Liver (tissue), 9 donors: ENCODE results near the gene SBK3. TPM values are rescaled to one million over a fixed set of nuclear protein-coding genes. Genes with fewer than 3 reads are reported as not detected.
"Not testable (repeated sequence)": the region's sequence is repeated elsewhere in the genome, so short reads cannot be mapped to it uniquely, and the experiment has no call there.

ENCODE experiments used
- DNase-seq: peaks from one replicate; pipeline ENCODE4 v3.0.0-alpha.2; 2017; ENCODE audit warnings: low spot score
- H3K27ac ChIP-seq, 2 donors: one replicate each; pipeline ENCODE4 v1.7.0; 2013; ENCODE audit warnings: inconsistent platforms in 2 of 2, low read length in 2 of 2, control low read depth in 1 of 2, low read depth in 1 of 2, mild to moderate bottlenecking in 1 of 2
- H3K27me3 ChIP-seq, 4 donors: one replicate each; pipeline versions ENCODE4 v1.6.1 to v1.7.0; 2013; ENCODE audit warnings: low read length in 3 of 4, inconsistent platforms in 1 of 4, mild to moderate bottlenecking in 1 of 4, moderate library complexity in 1 of 4; ENCODE audit not compliant: control insufficient read depth in 4 of 4, insufficient read depth in 4 of 4
- H3K36me3 ChIP-seq, 4 donors: one replicate each; pipeline versions ENCODE4 v1.6.1 to v1.7.0; 2013; ENCODE audit warnings: low read length in 3 of 4, mild to moderate bottlenecking in 3 of 4, low read depth in 1 of 4, moderate library complexity in 1 of 4; ENCODE audit not compliant: control insufficient read depth in 4 of 4, insufficient read depth in 3 of 4
- H3K4me1 ChIP-seq, 4 donors: one replicate each; pipeline versions ENCODE4 v1.6.1 to v1.7.0; 2013; ENCODE audit warnings: low read length in 3 of 4, mild to moderate bottlenecking in 3 of 4, moderate library complexity in 1 of 4; ENCODE audit not compliant: control insufficient read depth in 4 of 4, insufficient read depth in 4 of 4
- H3K4me3 ChIP-seq, 3 donors: one replicate each; pipeline versions ENCODE4 v1.6.1 to v1.7.0; 2013; ENCODE audit warnings: low read length in 3 of 3, control low read depth in 1 of 3, low read depth in 1 of 3, mild to moderate bottlenecking in 1 of 3
- H3K9ac ChIP-seq, 2 donors: one replicate each; pipeline ENCODE4 v1.7.0; 2013; ENCODE audit warnings: low read length in 2 of 2, mild to moderate bottlenecking in 2 of 2, moderate library complexity in 2 of 2, control low read depth in 1 of 2, low read depth in 1 of 2
- H3K9me3 ChIP-seq, 4 donors: one replicate each; pipeline versions ENCODE4 v1.6.1 to v1.7.0; 2013; ENCODE audit warnings: low read length in 3 of 4; ENCODE audit not compliant: control insufficient read depth in 4 of 4
- EGR1 ChIP-seq, 2 donors: IDR thresholded peaks; 2 replicates each; pipeline ENCODE4 v1.6.1; 2016 to 2018; ENCODE audit warnings: antibody characterized with exemption in 2 of 2, low read depth in 2 of 2
- FOXA1 ChIP-seq: IDR thresholded peaks from 2 replicates; pipeline ENCODE4 v1.6.1; 2016; ENCODE audit warnings: antibody characterized with exemption
- FOXA2 ChIP-seq: IDR thresholded peaks from 2 replicates; pipeline ENCODE4 v1.6.1; 2016; ENCODE audit warnings: antibody characterized with exemption
- GABPA ChIP-seq, 2 donors: IDR thresholded peaks in 1 of 2; conservative IDR thresholded peaks in 1 of 2; 2 replicates each; pipeline ENCODE4 v1.6.1; 2016; ENCODE audit warnings: antibody characterized with exemption in 2 of 2, mild to moderate bottlenecking in 1 of 2, moderate library complexity in 1 of 2
- HNF4A ChIP-seq, 2 donors: conservative IDR thresholded peaks; 2 replicates each; pipeline ENCODE4 v1.6.1; 2016; ENCODE audit warnings: antibody characterized with exemption in 2 of 2, mild to moderate bottlenecking in 2 of 2
- HNF4G ChIP-seq: IDR thresholded peaks from 2 replicates; pipeline ENCODE4 v1.6.1; 2016; ENCODE audit warnings: antibody characterized with exemption
- NR2F2 ChIP-seq: IDR thresholded peaks from 2 replicates; pipeline ENCODE4 v1.6.1; 2016; ENCODE audit warnings: antibody characterized with exemption
- RAD21 ChIP-seq, 2 donors: IDR thresholded peaks; 2 replicates each; pipeline ENCODE4 v1.6.1; 2016; ENCODE audit warnings: antibody characterized with exemption in 2 of 2, mild to moderate bottlenecking in 2 of 2
- RXRA ChIP-seq, 2 donors: IDR thresholded peaks; 2 replicates each; pipeline ENCODE4 v1.6.1; 2017 to 2018; ENCODE audit warnings: antibody characterized with exemption in 2 of 2, mild to moderate bottlenecking in 1 of 2
- SP1 ChIP-seq: IDR thresholded peaks from 2 replicates; pipeline ENCODE4 v1.6.1; 2018; ENCODE audit warnings: antibody characterized with exemption, mild to moderate bottlenecking
- TAF1 ChIP-seq: conservative IDR thresholded peaks from 2 replicates; pipeline ENCODE4 v1.6.1; 2016; ENCODE audit warnings: antibody characterized with exemption, mild to moderate bottlenecking
- YY1 ChIP-seq: IDR thresholded peaks from 2 replicates; pipeline ENCODE4 v1.6.1; 2016; ENCODE audit warnings: antibody characterized with exemption, mild to moderate bottlenecking
- WGBS: extraction: QIAGEN DNeasy Blood & Tissue Kit; methylation state at CpG from one replicate; pipeline ENCODE4 v1.1.7; 2013; 5-methylcytosine and 5-hydroxymethylcytosine counted together
- polyA plus RNA-seq, 2 donors: library from polyadenylated mRNA; stranded (reverse) in 1 of 2; unstranded in 1 of 2; fragments of 200-250 nt in 1 of 2; fragments of >200 nt in 1 of 2; fragmentation: Nextera tagmentation in 1 of 2; extraction: Ambion mirVana in 1 of 2; gene quantifications; one replicate each; pipeline versions ENCODE4 v1.2.1 to v1.2.3, GENCODE V29; 2013 to 2015
- total RNA-seq, 2 donors: library from RNA; depleted of rRNA; stranded (reverse); fragments of >200 nt; gene quantifications; one replicate each; pipeline ENCODE4 v1.2.3, GENCODE V29; 2014
- TF ChIP-seq, protein P1 (sequence below): IDR thresholded peaks from 2 replicates; pipeline ENCODE4 v1.6.1; 2016; ENCODE audit warnings: antibody characterized with exemption
- TF ChIP-seq, protein P2 (sequence below): fragments of 150-350 bp; IDR thresholded peaks from 2 replicates; pipeline ENCODE4 v1.5.1; 2017; ENCODE audit warnings: improper control_type of control experiment, low read depth, low read length; ENCODE audit not compliant: missing input control
- TF ChIP-seq, protein P3 (sequence below): IDR thresholded peaks from 2 replicates; pipeline ENCODE4 v1.6.1; 2016; ENCODE audit warnings: antibody characterized with exemption, mild to moderate bottlenecking
- donor health status: healthy.
- donor health status: healthy.
- donor health status: healthy.
- donor health status: healthy.
- donor health status: healthy.

SBK3 gene
- total and polyA plus RNA-seq, 4 donors, result 0.03 TPM; not detected in 3

DNA sequence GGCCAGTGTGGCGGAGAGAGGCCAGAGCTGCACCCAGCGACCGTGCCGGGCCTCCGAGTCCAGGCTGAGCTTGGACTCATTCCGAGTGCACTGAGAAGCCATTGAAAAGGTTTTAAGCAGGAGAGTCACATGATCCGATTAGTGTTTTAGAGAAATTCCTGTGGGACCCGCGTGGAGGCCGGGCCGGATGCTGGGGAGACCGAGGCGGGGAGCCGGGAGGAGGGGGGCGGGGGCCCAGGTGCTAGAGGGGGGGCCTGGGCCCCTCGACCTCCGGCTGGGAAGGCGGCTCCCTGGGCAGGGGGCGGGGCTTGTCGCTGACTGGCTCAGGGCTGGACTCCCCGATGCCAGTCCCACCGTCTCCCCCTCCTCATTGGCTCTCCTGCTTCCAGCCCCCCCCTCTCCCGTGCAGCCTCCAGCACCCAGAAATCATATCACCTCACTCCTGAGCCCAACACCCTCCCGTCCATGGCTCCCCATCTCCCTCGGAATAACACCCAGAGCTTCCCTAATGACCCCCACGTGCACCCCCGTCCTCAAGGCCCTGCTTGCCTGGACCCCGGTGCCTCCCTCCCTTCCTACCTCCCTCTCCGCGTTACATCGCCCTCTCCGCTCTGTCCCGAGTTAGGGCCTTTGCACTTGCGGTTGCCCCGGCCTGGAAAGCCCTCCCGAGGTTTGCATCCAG lies 40.5 kb upstream of the SBK3 start:
- no peak overlapping the region for H3K27ac ChIP-seq
- WGBS, result 16% methylated on average over 36 of the region's 36 CpGs
- peak; percentile 60 for DNase-seq
- peak overlapping the region in 1 of 3 donors; percentile 18 for H3K4me3 ChIP-seq
- no peaks in the 10 kb centered on the region for H3K27me3 ChIP-seq
- TF ChIP-seq FOXA1, result no peak
- TF ChIP-seq EGR1 (IDR thresholded peaks at IDR 0.05; ENCODE audit: low read depth in 2 of 2), result no peak
- no peak for TF ChIP-seq NR2F2
- no peak for TF ChIP-seq HNF4G
- TF ChIP-seq TAF1, result no peak
- no peak for TF ChIP-seq SP1
- no peak for TF ChIP-seq RAD21 (IDR thresholded peaks at IDR 0.05)
- no peaks in the 10 kb centered on the region for H3K36me3 ChIP-seq
- no peak overlapping the region for H3K9ac ChIP-seq
- H3K9me3 ChIP-seq, result no peaks in the 10 kb centered on the region
- peaks cover 7 to 41% (median 36%) of the 10 kb centered on the region in 4 donors for H3K4me1 ChIP-seq

DNA sequence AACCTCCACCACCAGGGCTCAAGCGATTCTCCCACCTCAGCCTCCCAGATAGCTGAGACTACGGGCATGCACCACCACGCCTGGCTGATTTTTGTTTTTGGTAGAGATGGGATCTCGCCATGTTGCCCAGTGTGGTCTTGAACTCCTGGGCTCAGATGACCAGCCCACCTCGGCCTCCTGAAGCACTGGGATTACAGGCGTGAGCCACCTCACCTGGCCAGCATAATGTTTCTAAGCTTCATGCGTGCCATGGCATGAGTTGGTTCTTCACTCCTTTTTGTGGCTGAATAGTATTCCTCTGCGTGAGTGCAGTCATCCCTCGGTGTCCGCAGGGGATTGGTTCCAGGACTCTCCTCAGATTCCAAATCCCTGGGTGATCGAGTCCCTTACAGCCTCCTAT lies 39.5 kb upstream of the SBK3 start:
- H3K27me3 ChIP-seq, result no peaks in the 10 kb centered on the region
- no peak overlapping the region for H3K4me3 ChIP-seq
- no peak for DNase-seq
- 97% methylated on average over 11 of the region's 11 CpGs for WGBS
- no peaks in the 10 kb centered on the region for H3K9me3 ChIP-seq
- TF ChIP-seq HNF4A (conservative IDR thresholded peaks at IDR 0.05), result no peak
- TF ChIP-seq RAD21 (IDR thresholded peaks at IDR 0.05), result no peak
- TF ChIP-seq, protein P1, sequence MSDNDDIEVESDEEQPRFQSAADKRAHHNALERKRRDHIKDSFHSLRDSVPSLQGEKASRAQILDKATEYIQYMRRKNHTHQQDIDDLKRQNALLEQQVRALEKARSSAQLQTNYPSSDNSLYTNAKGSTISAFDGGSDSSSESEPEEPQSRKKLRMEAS, result no peak
- no peak for TF ChIP-seq RXRA (IDR thresholded peaks at IDR 0.05)
- TF ChIP-seq TAF1, result no peak
- TF ChIP-seq, protein P2, sequence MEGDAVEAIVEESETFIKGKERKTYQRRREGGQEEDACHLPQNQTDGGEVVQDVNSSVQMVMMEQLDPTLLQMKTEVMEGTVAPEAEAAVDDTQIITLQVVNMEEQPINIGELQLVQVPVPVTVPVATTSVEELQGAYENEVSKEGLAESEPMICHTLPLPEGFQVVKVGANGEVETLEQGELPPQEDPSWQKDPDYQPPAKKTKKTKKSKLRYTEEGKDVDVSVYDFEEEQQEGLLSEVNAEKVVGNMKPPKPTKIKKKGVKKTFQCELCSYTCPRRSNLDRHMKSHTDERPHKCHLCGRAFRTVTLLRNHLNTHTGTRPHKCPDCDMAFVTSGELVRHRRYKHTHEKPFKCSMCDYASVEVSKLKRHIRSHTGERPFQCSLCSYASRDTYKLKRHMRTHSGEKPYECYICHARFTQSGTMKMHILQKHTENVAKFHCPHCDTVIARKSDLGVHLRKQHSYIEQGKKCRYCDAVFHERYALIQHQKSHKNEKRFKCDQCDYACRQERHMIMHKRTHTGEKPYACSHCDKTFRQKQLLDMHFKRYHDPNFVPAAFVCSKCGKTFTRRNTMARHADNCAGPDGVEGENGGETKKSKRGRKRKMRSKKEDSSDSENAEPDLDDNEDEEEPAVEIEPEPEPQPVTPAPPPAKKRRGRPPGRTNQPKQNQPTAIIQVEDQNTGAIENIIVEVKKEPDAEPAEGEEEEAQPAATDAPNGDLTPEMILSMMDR, result no peak
- H3K27ac ChIP-seq, result no peak overlapping the region
- no peak overlapping the region for H3K9ac ChIP-seq
- peaks cover 7 to 45% (median 36%) of the 10 kb centered on the region in 4 donors for H3K4me1 ChIP-seq
- H3K36me3 ChIP-seq, result no peaks in the 10 kb centered on the region

DNA sequence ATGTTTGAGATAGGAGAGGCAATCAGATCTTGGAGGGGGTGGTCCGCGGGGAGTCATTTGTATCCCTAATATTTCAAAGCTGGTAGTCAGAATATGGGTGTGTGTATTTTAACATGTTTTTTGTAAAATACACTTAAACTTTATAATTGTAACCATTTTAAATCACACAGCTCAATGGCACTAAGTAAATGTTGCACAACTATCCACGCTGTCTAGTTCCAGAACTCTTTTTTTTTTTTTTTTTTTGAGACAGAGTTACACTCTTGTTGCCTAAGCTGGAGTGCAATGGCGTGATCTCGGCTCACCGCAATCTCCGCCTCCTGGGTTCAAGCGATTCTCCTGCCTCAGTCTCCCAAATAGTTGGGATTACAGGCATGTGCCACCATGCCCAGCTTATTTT lies 38.6 kb upstream of the SBK3 start:
- TF ChIP-seq YY1 (peak; percentile 73), HNF4A (conservative IDR thresholded peaks at IDR 0.05) (peak in 1 of 2 donors; percentile 17), FOXA2 (peak; percentile 15), RXRA (IDR thresholded peaks at IDR 0.05) (peak in 1 of 2 donors; percentile 23), GABPA (IDR thresholded peaks at IDR 0.05 in 1 of 2, conservative IDR thresholded peaks at IDR 0.05 in 1 of 2) (peak in 1 of 2 donors; percentile 19)
- TF ChIP-seq, protein P3, sequence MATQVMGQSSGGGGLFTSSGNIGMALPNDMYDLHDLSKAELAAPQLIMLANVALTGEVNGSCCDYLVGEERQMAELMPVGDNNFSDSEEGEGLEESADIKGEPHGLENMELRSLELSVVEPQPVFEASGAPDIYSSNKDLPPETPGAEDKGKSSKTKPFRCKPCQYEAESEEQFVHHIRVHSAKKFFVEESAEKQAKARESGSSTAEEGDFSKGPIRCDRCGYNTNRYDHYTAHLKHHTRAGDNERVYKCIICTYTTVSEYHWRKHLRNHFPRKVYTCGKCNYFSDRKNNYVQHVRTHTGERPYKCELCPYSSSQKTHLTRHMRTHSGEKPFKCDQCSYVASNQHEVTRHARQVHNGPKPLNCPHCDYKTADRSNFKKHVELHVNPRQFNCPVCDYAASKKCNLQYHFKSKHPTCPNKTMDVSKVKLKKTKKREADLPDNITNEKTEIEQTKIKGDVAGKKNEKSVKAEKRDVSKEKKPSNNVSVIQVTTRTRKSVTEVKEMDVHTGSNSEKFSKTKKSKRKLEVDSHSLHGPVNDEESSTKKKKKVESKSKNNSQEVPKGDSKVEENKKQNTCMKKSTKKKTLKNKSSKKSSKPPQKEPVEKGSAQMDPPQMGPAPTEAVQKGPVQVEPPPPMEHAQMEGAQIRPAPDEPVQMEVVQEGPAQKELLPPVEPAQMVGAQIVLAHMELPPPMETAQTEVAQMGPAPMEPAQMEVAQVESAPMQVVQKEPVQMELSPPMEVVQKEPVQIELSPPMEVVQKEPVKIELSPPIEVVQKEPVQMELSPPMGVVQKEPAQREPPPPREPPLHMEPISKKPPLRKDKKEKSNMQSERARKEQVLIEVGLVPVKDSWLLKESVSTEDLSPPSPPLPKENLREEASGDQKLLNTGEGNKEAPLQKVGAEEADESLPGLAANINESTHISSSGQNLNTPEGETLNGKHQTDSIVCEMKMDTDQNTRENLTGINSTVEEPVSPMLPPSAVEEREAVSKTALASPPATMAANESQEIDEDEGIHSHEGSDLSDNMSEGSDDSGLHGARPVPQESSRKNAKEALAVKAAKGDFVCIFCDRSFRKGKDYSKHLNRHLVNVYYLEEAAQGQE, result peak; percentile 28
- H3K27ac ChIP-seq, H3K4me3 ChIP-seq, H3K36me3 ChIP-seq, H3K9ac ChIP-seq, H3K9me3 ChIP-seq, H3K27me3 ChIP-seq, DNase-seq: not testable (repeated sequence)
- peaks cover 7 to 47% (median 38%) of the 10 kb centered on the region in 4 donors for H3K4me1 ChIP-seq
- WGBS, result 43% methylated on average over 8 of the region's 8 CpGs

DNA sequence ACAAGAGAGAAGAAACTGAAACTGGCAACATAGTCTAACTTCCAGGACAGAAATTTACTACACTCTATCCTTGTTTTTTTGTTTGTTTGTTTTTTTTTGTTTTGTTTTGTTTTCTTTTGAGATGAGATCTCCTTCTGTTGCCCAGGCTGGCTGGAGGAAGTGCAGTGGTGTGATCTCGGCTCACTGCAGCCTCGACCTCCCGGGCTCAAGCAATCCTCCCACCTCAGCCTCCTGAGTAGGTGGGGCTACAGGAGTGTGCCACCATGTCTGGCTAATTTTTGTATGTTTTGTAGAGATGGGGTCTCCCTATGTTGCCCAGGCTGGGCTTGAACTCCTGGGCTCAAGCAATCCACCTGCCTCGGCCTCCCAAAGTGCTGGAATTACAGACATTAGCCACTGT lies 36.9 kb upstream of the SBK3 start:
- Histone ChIP-seq H3K4me3 (peak overlapping the region in 2 of 3 donors; percentile 23 to 95), H3K4me1 (peaks cover 7 to 45% (median 36%) of the 10 kb centered on the region in 4 donors), H3K27ac (peak overlapping the region; percentile 66 to 75)
- H3K36me3 ChIP-seq, H3K9me3 ChIP-seq, H3K27me3 ChIP-seq, DNase-seq, H3K9ac ChIP-seq: not testable (repeated sequence)
- 70% methylated on average over 4 of the region's 4 CpGs for WGBS
